OCI-M2 (cell line): ENCODE measurements around the gene LIN7B.
"Not testable (repeated sequence)": the region's sequence is repeated elsewhere in the genome, so short reads cannot be mapped to it uniquely, and the experiment has no call there.

Experiments
- DNase-seq: peaks from one replicate; lab custom pipeline; 2025; ENCODE audit not compliant: unreplicated experiment; lab: John Stamatoyannopoulos, UW

The LIN7B gene

GRCh38 chr19:49141352-49141751, 27.2 kb downstream of the LIN7B start:
- DNase-seq: no peak

- DNase-seq: no peak
These were observed 28.7 kb downstream of the LIN7B start for GRCh38 chr19:49142866-49143335.

- DNase-seq: no peak
These were observed 31.6 kb downstream of the LIN7B start for GRCh38 chr19:49145573-49146407.

DNA sequence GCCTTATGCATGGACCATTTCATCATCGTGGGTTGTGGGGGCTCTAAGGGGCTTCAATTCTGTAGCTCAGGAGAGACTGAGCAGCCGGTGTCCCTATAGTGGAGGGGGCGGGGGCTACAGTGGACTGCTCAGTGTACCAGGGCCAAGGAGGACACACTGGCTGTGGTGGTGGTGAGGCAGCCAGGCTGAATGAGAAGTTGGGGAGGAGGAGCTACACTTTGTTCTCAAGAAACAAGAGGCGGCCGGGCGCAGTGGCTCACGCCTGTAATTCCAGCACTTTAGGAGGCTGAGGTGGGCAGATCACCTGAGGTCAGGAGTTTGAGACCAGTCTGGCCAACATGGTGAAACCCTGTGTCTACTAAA, 32.2 kb downstream of the LIN7B start:
- DNase-seq: not testable (repeated sequence)

DNA sequence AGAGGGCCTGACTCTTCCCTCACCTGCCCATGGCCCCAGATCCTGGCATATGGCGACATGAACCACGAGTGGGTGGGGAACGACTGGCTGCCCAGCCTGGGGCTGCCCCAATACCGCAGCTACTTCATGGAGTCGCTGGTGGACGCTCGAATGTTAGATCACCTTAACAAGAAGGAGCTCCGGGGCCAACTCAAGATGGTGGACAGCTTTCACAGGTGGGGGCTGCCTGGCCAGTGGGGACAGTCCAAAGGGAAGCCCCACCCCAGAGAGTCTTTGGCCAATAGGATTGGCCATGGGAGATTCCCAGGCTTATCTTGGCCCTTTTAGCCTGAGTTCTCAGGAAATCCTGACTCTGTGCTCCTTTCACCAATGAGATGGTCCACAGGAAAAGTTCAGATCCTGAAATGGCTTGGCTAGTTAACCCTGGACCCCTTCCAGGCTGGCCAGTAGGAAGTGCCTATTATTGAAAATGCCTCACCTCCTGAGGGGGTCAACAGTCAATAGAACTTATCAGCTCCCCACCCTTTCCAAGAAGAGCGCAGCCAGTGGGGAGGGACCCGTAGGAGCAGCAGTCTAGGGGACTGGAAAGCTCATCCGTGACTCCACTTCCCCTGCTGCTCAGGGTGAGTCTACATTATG, 34.0 kb downstream of the LIN7B start:
- no peak for DNase-seq

DNA sequence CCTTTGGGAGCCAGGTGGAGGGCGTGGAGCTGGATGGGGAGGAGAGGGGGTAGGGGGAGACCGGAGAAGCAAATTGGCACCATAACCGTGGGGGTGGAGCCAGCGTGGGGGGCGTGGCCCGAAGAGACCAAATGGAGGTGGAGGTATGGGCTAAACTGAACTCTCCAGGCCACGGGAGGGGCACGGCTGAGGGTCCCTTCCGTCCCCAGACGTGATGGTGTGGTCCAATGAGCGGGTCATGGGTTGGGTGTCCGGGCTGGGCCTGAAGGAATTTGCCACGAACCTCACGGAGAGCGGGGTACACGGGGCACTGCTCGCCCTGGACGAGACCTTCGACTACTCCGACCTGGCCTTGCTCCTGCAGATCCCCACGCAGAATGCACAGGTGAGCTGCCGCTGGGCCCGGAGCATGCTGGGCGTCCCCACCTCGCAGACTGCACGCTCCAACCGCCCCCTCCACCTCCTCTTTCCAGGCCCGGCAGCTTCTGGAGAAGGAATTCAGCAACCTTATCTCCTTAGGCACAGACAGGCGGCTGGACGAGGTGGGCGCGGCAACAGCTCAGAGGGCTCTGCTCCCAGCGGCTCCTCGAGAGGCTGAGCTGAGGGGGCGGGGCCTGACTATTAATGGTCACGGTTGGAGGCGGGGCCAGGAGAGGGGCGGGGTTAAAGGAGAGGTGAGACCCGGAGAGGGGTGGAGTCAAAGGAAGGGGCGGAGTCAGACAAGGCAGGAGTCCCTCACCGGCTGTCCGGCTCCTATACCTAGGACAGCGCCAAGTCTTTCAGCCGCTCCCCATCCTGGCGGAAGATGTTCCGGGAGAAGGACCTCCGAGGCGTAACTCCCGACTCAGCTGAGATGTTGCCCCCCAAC, 34.8 kb downstream of the LIN7B start:
- peak; percentile 95 for DNase-seq

DNA sequence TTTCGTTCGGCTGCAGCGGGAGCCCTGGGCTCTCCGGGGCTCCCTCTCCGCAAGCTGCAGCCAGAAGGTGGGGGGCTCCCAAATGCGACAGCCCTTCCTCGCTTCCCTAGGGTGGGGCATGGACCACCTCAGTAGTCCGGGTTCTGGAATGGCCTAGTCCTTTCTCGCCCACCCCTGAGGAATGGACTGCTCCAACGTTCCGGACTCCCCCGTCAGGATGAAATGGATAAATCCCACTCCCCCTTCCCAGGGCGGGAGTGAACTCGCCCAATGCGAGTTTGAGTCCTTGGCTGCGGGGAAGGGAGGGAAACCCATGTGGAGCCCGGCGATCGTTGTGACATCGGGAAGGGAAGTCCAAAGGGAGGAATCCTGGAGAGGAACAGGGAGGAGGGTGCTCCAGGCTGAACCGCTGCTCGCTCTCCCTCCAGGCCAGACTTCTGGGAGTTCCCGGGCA, 35.5 kb downstream of the LIN7B start:
- no peak for DNase-seq

- peak; percentile 79 for DNase-seq
These were observed 36.2 kb downstream of the LIN7B start for GRCh38 chr19:49150106-49150943.

- no peak for DNase-seq
These were observed 36.7 kb downstream of the LIN7B start for GRCh38 chr19:49150944-49151243.

DNA sequence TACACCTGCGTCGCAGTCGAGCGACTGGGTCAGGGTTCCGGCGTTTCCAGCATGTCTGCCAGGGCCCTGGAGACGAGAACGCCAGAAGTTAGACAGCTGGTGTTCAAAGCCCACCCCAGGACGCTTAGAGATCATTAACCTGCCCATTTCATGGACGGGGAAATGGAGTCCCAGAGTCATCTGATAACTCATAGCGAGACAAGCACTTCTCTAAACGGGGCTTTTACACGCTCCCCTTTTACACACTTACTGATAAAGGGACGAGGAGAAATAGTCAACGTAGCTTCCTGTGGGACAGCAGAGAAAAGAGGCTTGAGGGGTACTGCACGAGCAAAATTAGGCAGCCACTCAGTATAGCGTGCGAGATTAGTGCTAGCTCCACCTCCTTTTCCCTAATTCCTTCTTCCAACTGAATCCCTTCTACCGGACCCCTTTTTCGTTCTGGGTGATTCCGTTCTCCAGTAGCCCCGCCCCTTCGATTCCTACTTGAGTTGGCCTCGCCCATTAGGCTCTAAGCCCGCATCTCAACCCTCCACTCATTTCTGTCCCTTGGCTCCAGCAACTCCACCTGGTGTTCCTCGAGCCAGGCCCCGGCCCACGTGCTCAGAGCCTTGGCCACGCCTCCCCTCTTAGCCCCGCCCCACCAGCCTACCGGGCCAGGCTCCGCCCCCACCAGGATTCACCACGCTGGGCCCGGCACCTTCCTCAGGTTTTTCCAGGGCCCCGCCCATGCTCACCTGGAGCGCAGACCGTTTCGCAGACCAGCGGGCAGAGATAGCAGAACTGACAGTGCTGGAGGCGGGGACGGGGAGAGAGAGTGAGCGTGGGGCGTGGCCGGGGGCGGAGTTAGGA, 37.3 kb downstream of the LIN7B start:
- peak; percentile 94 for DNase-seq

GRCh38 chr19:49152119-49152550, 38.0 kb downstream of the LIN7B start:
- no peak for DNase-seq

GRCh38 chr19:49153167-49153809, 39.1 kb downstream of the LIN7B start:
- no peak for DNase-seq

DNA sequence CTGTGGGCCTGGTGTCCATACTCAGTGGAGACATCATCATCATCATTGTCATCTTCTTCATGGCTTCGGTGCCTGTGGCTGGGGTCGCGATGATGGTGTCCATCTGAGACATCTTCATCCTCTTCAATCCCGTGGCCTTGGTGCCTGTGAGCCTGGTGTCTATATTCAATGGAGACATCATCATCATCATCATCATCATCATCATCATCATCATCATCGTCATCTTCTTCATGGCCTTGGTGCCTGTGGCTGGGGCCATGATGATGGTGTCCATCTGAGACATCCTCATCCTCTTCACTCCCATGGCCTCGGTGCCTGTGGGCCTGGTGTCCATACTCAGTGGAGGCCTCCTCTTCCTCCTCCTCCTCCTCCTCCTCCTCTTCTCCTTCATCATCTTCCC, 40.1 kb downstream of the LIN7B start:
- no peak for DNase-seq

DNA sequence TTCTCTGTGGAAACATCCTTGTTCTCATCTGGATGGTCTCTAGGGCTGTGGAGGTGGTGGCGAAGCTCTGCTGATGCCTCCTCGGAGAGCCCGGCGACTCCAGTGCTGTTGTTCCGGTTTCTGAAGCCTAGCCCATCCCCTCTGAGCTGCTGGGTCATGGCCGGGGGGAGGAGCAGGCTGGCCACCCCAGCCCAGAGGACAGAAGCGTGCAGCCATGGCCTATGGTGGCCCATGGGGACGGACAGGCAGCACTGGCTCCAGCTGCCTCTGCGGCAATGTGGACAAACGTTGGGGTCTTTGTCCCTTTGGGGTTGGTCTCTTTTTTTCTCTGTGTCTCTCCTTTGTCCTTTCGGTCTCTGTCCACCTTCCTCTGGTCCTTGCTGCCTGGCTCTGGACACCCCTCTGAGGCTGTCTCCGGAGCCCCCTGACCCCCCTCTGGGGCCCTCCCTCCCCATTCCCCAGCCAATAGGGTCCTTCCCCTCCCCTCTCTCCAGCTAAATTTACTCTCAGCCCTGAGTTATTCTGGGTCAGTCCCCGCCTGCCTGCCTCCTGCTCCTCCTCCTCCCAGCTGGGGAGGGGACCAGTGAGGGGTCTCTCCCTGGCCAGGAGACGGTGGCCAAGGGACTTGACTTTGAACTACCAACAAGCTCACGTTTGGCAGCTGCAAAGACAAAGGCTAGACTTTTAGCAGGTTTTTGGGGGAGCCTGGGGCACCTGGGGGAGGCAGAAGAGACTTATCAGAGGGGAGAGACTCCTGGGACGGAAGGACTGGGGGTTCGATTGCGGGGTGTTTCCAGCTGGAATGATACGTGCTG, 41.0 kb downstream of the LIN7B start, which contains the start of gene HRC:
Gene HRC, minus strand, starts transcription at position 392 of the 815 bp plus-strand sequence. Its CDS starts 159 bp downstream, at position 233.
- no peak for DNase-seq

DNA sequence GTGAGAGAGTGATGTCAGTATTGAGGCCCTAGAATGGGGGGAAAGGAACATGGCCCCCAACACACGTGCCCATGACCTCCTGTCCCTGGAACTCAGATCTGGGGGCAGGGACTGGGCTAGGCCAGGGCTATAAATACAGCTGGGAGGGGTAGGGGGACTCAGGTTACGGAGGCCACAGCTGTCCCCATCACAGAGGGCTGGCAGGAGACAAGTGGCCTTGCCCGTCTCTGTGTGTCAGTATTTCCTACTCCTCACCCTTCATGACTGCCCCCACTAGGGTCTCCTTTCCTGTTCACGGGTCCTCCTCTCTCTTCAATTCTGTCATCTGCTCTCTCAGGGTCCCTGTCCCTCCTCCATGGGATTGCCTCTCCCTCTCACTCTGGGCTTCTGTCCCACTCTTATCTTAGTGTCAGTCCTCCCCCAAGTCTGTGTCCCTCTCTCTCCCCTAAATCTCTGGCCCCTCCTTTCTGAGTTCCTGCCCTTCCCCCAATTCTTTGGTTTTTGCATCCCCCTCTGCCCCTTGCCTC, 41.7 kb downstream of the LIN7B start:
- DNase-seq: no peak

DNA sequence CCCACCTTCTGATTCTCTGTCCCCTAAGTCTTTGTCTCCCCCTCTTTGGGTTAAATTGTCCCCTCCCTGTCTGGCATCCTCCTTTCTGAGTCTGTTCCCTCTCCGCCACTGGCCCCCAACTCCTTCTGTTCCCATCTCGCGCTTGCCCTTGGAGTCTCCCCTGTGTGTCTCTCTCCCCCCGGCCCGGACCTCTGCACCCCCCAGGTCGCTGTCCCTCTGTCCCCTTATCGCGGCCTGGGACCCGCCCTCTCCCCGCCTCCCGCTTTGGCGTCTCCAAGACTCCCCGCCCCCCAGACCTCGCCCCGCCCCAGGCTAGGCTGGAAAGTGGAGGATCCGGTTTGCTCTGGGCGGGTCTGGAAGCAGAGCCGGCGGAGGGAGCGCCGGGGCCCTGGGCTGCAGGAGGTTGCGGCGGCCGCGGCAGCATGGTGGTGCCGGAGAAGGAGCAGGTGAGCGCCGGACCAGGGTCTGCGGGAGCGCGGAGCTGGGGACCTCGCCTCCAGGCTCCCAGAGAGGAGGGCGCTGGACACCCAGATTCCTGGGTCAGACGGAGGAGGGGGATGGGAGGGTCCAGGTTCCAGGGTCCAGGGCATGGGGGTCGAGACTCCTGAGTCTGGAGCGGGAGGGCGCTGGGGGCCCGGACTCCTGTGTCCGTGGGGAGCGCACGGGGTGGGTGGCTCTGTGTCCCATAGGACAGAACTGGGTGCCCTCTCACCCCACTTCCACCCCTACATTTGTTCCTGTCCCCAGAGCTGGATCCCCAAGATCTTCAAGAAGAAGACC, 43.5 kb downstream of the LIN7B start, which contains the start of gene TRPM4:
Gene TRPM4, plus strand, starts transcription at position 348 of the 780 bp plus-strand sequence. Its CDS starts 75 bp downstream, at position 423.
- peak; percentile 51 for DNase-seq
